ENCODE measurements around the gene SEC31A. TPM values are rescaled to one million over a fixed set of nuclear protein-coding genes. Genes with fewer than 3 reads are reported as not detected.

SEC31A gene
- total and polyA plus RNA-seq, 4 donors = 83.7 to 244 (median 149) TPM

GRCh38 chr4:82789025-82789776 lies 101.8 kb downstream of the SEC31A start:
- no peak for ATAC-seq (ENCODE audit: insufficient read depth, low FRiP score)
- Histone ChIP-seq H3K36me3 (ENCODE audit: control insufficient read depth in 4 of 4, insufficient read depth in 4 of 4, low read length in 4 of 4) (no peaks in the 10 kb centered on the region), H3K27ac (ENCODE audit: low read depth in 1 of 2, low read length in 1 of 2) (no peak overlapping the region), H3K9me3 (ENCODE audit: control insufficient read depth in 4 of 4, insufficient read depth in 3 of 4, low read length in 3 of 4) (no peaks in the 10 kb centered on the region), H3K9ac (ENCODE audit: insufficient read depth in 1 of 2, low read length in 2 of 2) (peak overlapping the region in 1 of 2 donors; percentile 32), H3K4me1 (ENCODE audit: control insufficient read depth in 5 of 5, insufficient read depth in 5 of 5, low read length in 5 of 5) (peaks cover 0 to 36% (median 4%) of the 10 kb centered on the region in 5 donors), H3K4me3 (no peak overlapping the region), H3K27me3 (ENCODE audit: control insufficient read depth in 3 of 3, insufficient read depth in 3 of 3, low read length in 2 of 3) (no peaks in the 10 kb centered on the region)
- DNase-seq = peak in 1 of 3 donors; percentile 53
- no peak for TF ChIP-seq CTCF (IDR thresholded peaks at IDR 0.05; ENCODE audit: control extremely low read depth, extremely low read depth)
- 47 to 63% methylated on average over 7 of the region's 7 CpGs for WGBS, 2 donors

DNA sequence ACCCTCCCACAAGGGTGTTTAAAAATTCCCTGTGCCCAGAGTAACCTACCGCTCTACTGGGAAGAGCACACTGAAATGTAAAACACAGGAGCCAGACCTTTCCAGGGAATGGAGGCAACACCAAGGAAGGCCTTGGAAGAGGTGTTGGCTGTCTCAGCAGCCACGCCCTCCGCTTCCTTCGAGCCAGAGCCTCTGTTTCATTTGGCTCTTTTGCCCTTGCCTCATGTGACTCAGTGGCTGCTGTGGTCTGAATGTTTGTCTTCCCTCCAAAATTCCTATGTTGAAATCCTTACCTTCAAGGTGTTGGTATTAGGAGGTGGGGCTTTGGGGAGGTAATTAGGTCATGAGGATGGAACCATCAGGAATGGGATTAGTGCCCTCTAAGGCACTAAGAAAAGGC lies 103.6 kb downstream of the SEC31A start:
- Histone ChIP-seq H3K4me3 (no peak overlapping the region), H3K9ac (ENCODE audit: insufficient read depth in 1 of 2, low read length in 2 of 2) (no peak overlapping the region), H3K4me1 (ENCODE audit: control insufficient read depth in 5 of 5, insufficient read depth in 5 of 5, low read length in 5 of 5) (peaks cover 0 to 36% (median 8%) of the 10 kb centered on the region in 5 donors), H3K36me3 (ENCODE audit: control insufficient read depth in 4 of 4, insufficient read depth in 4 of 4, low read length in 4 of 4) (no peaks in the 10 kb centered on the region), H3K27ac (ENCODE audit: low read depth in 1 of 2, low read length in 1 of 2) (no peak overlapping the region), H3K9me3 (ENCODE audit: control insufficient read depth in 4 of 4, insufficient read depth in 3 of 4, low read length in 3 of 4) (no peaks in the 10 kb centered on the region), H3K27me3 (ENCODE audit: control insufficient read depth in 3 of 3, insufficient read depth in 3 of 3, low read length in 2 of 3) (no peaks in the 10 kb centered on the region)
- ATAC-seq (ENCODE audit: insufficient read depth, low FRiP score) (no peak), DNase-seq (no peak)
- TF ChIP-seq CTCF (IDR thresholded peaks at IDR 0.05; ENCODE audit: control extremely low read depth, extremely low read depth) = no peak
- 86 to 96% methylated on average over 4 of the region's 4 CpGs for WGBS, 2 donors

- ATAC-seq (ENCODE audit: insufficient read depth, low FRiP score) (no peak), DNase-seq (no peak)
- 67 to 70% methylated on average over 4 of the region's 4 CpGs for WGBS, 2 donors
- Histone ChIP-seq H3K27ac (ENCODE audit: low read depth in 1 of 2, low read length in 1 of 2) (no peak overlapping the region), H3K36me3 (ENCODE audit: control insufficient read depth in 4 of 4, insufficient read depth in 4 of 4, low read length in 4 of 4) (no peaks in the 10 kb centered on the region), H3K9me3 (ENCODE audit: control insufficient read depth in 4 of 4, insufficient read depth in 3 of 4, low read length in 3 of 4) (no peaks in the 10 kb centered on the region), H3K27me3 (ENCODE audit: control insufficient read depth in 3 of 3, insufficient read depth in 3 of 3, low read length in 2 of 3) (no peaks in the 10 kb centered on the region), H3K4me1 (ENCODE audit: control insufficient read depth in 5 of 5, insufficient read depth in 5 of 5, low read length in 5 of 5) (peaks cover 0 to 36% (median 9%) of the 10 kb centered on the region in 5 donors), H3K4me3 (no peak overlapping the region), H3K9ac (ENCODE audit: insufficient read depth in 1 of 2, low read length in 2 of 2) (no peak overlapping the region)
- no peak for TF ChIP-seq CTCF (IDR thresholded peaks at IDR 0.05; ENCODE audit: control extremely low read depth, extremely low read depth)
Observed at GRCh38 chr4:82786828-82787227, 104.1 kb downstream of the SEC31A start.
